ENCODE data around the gene GNG7.

DNA sequence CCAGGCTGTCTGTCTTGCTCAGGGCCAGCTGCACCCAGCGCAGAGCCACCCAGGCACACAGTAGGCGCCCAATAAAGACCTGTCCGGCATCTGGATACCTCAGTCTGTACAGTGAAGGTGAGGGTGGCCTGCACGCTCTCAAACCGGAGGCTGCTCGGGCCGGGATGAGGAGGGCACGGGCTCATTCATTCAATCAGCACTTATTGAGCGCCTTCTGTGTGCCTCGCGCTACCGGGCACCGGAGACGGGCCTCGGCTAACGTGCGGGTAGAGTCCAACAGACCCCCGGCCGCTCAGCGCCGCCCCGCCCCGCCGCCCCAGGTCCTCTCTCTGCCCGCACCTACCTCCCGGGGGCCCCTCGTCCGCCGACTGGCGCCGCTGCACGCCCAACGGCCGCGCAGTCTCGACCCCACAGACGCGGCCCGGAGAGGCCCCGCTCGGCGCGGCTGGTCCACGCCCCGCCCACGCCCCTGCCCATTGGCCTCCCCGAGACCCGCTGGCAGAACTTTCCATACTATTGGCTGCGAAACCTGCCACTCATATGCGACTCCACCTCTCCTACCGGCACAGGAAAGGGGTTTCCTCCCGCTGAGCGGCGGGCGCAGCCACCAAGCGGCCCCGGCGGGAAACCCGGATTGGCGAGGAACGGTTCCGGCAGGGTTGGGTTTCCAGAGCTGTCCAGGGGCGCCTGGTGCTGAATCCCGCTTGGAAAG, 37.3 kb upstream of the GNG7 start, which contains the start of gene SLC39A3:
- TF ChIP-seq, protein P1, sequence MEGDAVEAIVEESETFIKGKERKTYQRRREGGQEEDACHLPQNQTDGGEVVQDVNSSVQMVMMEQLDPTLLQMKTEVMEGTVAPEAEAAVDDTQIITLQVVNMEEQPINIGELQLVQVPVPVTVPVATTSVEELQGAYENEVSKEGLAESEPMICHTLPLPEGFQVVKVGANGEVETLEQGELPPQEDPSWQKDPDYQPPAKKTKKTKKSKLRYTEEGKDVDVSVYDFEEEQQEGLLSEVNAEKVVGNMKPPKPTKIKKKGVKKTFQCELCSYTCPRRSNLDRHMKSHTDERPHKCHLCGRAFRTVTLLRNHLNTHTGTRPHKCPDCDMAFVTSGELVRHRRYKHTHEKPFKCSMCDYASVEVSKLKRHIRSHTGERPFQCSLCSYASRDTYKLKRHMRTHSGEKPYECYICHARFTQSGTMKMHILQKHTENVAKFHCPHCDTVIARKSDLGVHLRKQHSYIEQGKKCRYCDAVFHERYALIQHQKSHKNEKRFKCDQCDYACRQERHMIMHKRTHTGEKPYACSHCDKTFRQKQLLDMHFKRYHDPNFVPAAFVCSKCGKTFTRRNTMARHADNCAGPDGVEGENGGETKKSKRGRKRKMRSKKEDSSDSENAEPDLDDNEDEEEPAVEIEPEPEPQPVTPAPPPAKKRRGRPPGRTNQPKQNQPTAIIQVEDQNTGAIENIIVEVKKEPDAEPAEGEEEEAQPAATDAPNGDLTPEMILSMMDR (IDR thresholded peaks at IDR 0.05; ENCODE audit: low read depth, low read length): no peak
- TF ChIP-seq EZH2phosphoT487 (IDR thresholded peaks at IDR 0.05; ENCODE audit: low read depth): no peak
